HG02840 (cell line): ENCODE results near the gene CNKSR2.
A peak's percentile ranks its signal among the peaks of the same experiment; 100 is the strongest.

Source experiments
- ATAC-seq: cut with Tn5 transposase; IDR thresholded peaks from one replicate; pipeline ENCODE4 v1.9.1; 2021; ENCODE audit warnings: mild to moderate bottlenecking, moderate library complexity, moderate number of reproducible peaks; ENCODE audit not compliant: unreplicated experiment, low FRiP score

CNKSR2 gene

DNA sequence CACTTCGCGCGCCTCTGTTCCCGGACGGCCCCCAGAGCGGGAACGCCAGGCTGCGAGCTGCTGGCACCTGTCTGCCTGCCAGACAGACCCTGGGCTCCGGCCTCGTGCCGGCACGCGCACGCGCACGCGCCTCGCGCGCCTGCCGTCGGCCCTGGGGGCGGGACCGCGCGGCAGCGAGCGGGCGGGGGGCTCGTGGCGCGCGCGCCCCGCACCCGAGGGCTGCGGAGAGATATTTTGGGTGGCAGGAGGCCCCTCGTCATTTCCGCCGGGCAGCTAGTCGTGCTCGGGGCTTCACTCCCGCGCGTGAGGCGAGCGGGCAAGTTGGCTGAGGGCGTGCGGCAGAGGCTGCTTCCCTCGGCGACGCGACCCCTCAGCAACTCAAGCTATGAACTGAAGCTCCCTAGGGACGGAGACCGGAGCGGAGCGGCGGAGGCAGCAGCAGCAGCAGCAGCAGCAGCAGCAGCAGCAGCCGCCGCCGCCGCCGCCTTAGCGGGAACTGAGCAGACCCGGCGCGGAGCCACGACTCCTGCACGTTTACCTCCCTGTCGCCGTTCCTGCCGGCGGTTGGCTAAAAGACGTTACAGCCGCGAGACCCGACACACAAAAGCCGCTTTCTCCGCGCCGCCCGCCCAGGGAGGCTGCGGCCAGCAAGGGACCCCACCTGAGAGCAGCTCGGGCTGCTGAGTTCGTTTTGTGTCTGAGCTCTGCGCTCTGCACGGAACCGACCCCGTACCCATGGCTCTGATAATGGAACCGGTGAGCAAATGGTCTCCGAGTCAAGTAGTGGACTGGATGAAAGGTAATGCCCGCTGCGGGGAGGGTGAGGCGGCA, at the start of gene CNKSR2:
Gene CNKSR2 (plus strand): TSS at position 256 of the 831 bp plus-strand sequence. CDS start 480 bp downstream, at position 736.
- peak; percentile 75 for ATAC-seq

DNA sequence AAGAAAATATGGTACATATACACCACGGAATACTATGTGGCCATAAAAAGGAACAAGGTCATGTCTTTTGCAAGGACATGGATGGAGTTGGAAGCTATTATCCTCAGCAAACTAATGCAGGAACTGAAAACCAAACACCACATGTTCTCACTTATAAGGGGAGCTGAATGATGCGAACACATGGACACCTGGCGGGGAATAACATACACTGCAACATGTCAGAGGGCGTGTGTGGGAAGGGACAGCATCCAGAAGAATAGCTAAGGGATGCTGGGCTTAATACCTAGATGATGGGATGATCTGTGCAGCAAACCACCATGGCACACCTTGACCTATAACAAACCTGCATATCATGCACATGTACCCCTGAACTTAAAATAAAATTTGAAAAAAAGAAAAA, 19.5 kb upstream of the CNKSR2 start:
- no peak for ATAC-seq

- no peak for ATAC-seq
These were observed 18.4 kb upstream of the CNKSR2 start for GRCh38 chrX:21355831-21356230.

DNA sequence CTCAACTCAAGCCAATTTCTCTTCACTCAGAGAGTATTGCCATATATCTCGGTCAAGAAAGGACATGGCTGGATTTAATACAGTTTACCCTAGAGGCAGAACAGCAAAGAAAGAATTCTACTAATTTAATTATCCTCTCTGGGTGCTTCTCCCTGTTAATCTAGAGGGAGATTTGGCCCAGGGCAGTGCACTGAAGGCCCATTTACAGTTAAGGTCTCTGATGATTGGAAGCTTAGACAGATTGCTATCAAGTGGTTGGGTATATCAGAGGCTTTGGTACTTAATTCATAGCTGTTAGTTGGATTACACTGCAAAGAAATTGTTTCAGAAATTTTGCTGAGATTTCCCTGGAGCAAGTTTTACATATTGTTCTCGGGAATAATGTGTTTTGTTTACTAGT, 4.6 kb upstream of the CNKSR2 start:
- ATAC-seq, result no peak

- no peak for ATAC-seq
These were observed 1.2 kb upstream of the CNKSR2 start for GRCh38 chrX:21373001-21373400.

DNA sequence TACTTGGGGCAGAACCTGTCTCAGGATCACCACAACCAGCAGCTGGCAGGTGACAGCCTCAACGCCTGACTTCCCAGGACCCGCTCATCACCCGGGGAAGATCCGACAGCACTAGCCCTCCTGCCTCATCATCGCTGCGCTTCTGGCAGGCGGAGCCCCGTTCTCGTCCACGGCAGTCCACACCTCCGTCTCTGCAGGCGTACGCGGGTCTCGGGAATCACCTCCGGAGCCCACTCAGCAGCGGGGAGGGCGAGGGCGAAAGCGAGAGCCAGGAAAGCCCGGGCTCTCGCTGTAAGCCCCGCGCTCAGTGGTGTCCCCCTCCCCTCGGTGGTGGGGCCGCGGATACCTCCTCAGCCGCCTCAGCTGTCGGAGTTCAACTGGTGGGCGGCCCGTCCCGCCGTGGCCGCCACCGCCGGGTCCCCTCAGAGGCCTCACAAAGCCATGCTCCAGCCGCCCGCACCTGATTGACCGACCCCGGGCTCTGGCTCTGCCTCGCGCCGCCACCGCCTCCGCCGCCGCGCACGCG, 518 bp upstream of the CNKSR2 start:
- ATAC-seq, result peak; percentile 30

DNA sequence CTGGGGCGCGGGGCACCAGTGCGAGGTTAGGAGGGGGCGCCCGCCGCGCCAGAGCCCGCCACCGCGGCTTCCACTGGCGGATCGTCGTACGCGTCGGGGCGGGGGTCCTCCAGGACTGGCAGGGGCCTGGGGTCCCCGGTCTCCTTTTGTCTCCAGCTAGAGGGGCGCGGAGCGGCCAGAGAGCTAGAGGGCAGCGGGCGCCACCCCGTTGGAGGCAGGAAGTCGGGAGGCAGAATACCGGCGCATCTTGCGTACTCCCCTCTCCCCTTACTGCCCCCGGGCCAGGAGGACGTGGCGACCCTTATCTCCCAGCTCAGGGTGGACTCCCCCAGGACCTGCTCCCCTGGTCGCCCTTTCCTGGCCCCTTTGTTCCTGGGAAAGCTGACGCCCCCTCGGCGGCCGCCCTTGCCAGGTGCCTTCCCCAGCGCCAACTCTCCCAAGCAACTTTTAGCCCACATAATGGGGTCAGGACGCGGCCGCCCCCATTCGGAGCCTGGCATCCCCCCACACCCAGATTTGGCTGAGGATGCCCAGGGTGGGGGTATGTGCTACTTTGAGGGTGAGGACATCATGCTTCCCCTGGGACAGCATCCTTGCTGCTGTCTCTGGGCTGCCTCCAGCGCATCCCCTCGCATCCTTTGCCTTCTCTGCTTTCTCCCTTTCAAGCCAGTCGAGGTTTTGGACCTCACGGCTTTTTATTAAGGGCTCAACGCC, 933 bp downstream of the CNKSR2 start:
- peak; percentile 14 for ATAC-seq

- ATAC-seq, result no peak
These were observed 1.4 kb downstream of the CNKSR2 start for GRCh38 chrX:21375708-21376009.

DNA sequence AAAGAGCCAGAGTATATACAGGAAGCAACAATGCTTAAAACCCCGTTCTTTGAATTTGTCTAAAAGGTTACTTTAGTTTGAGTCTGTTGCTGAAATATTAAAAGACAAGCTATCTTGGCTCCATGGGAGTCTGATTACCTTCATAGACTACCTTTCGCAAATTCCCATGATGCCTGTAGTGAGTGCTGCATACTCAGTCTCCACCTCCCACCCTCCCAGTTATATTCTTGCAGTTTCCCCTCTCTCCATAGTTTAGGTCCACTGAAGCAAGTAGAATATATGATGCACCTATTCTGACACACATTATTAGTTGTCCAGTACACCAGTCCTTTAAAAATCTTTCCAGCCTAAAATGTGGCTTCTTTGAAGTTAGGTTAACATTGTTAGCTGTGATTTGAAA, 2.4 kb downstream of the CNKSR2 start:
- ATAC-seq, result no peak

GRCh38 chrX:21379991-21380390, 5.8 kb downstream of the CNKSR2 start:
- no peak for ATAC-seq

- no peak for ATAC-seq
These were observed 8.5 kb downstream of the CNKSR2 start for GRCh38 chrX:21382715-21383114.

- ATAC-seq, result no peak
These were observed 9.3 kb downstream of the CNKSR2 start for GRCh38 chrX:21383546-21383945.

GRCh38 chrX:21384178-21384577, 10.0 kb downstream of the CNKSR2 start:
- ATAC-seq, result no peak

- no peak for ATAC-seq
These were observed 20.6 kb downstream of the CNKSR2 start for GRCh38 chrX:21394792-21395191.

- no peak for ATAC-seq
These were observed 24.2 kb downstream of the CNKSR2 start for GRCh38 chrX:21398426-21398825.

- ATAC-seq, result no peak
These were observed 26.3 kb downstream of the CNKSR2 start for GRCh38 chrX:21400408-21401121.

- no peak for ATAC-seq
These were observed 34.1 kb downstream of the CNKSR2 start for GRCh38 chrX:21408307-21408706.

DNA sequence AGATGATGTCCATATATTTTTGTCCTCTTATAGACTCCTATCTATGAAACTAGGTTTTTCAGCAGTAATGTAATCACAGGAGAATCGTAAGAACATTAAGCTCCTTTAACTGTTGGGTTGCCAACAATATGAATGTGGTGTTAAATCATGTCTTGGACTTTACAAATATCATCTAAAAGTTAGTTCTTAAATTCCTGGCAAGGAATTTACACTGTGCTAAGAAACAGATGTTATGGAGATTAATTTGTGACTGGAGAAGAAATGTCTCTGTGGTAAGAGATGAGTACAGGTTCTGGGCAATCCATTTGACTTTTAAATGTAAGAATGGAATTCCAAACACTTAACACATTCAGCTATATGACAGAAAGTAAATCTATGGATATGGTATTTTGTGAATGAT, 34.6 kb downstream of the CNKSR2 start:
- ATAC-seq, result no peak

GRCh38 chrX:21412029-21412428, 37.8 kb downstream of the CNKSR2 start:
- no peak for ATAC-seq

DNA sequence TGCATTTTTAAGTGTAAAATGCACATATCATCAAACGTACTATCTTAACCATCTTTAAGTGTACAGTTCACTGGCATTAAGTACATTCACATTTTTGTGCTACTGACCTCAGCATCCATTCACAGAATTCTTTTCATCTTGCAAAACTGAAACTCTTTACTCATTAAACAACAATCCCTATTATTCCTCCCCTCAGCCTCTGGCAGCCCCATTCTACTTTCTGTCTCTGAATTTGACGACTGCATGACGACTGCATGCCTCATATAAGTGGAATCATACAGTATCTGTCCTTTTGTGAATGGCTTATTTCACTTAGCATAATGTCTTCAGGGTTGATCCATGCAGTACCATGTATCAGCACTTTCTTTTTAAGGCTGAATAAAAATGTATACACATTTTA, 38.7 kb downstream of the CNKSR2 start:
- ATAC-seq, result no peak

- ATAC-seq, result no peak
These were observed 52.9 kb downstream of the CNKSR2 start for GRCh38 chrX:21427086-21427485.
